Smooth muscle cell (in vitro differentiated cells): ENCODE results near the gene ANAPC10. TPM values are rescaled to one million over a fixed set of nuclear protein-coding genes. Genes with fewer than 3 reads are reported as not detected.

Experiments used
- DNase-seq: peaks from one replicate; lab custom pipeline; 2025; ENCODE audit not compliant: unreplicated experiment; lab: John Stamatoyannopoulos, UW
- H2AFZ ChIP-seq: fragments of 200-600 bp; sonication (generic); 2 replicates; pipeline ENCODE4 v1.6.0; 2016; ENCODE audit warnings: antibody characterized with exemption, low read depth, mild to moderate bottlenecking
- H3F3A ChIP-seq: fragments of 200-600 bp; sonication (generic); 2 replicates; pipeline ENCODE4 v1.6.0; 2017; ENCODE audit warnings: antibody characterized with exemption, low read depth
- H3K27ac ChIP-seq: fragments of 200-600 bp; sonication (generic); 2 replicates; pipeline ENCODE4 v1.5.1; 2016; ENCODE audit warnings: low read depth, mild to moderate bottlenecking
- H3K27me3 ChIP-seq: fragments of 200-600 bp; sonication (generic); 2 replicates; pipeline ENCODE4 v1.6.1; 2016; ENCODE audit warnings: low read depth, mild to moderate bottlenecking
- H3K36me3 ChIP-seq: fragments of 200-600 bp; sonication (generic); 2 replicates; pipeline ENCODE4 v1.5.1; 2016; ENCODE audit warnings: low read depth
- H3K4me1 ChIP-seq: fragments of 200-600 bp; sonication (generic); 2 replicates; pipeline ENCODE4 v1.5.1; 2016; ENCODE audit warnings: low read depth
- H3K4me2 ChIP-seq: fragments of 200-600 bp; sonication (generic); 2 replicates; pipeline ENCODE4 v1.6.0; 2016; ENCODE audit warnings: mild to moderate bottlenecking
- H3K4me3 ChIP-seq: fragments of 200-600 bp; sonication (generic); 2 replicates; pipeline ENCODE4 v1.5.1; 2016; ENCODE audit warnings: mild to moderate bottlenecking
- H3K79me2 ChIP-seq: fragments of 200-600 bp; sonication (generic); 2 replicates; pipeline ENCODE4 v1.6.0; 2016; ENCODE audit warnings: low read depth, mild to moderate bottlenecking
- H3K9ac ChIP-seq: fragments of 200-600 bp; sonication (generic); 2 replicates; pipeline ENCODE4 v1.6.0; 2016; ENCODE audit warnings: low read depth
- H3K9me3 ChIP-seq: fragments of 200-600 bp; sonication (generic); replicated peaks from 2 replicates; pipeline ENCODE4 v1.5.1; 2016; ENCODE audit warnings: low read depth
- H4K20me1 ChIP-seq: fragments of 200-600 bp; sonication (generic); 2 replicates; pipeline ENCODE4 v1.6.0; 2016; ENCODE audit warnings: low read depth
- CTCF ChIP-seq: fragments of 200-600 bp; sonication (generic); IDR thresholded peaks from 2 replicates; pipeline ENCODE4 v1.5.1; 2017; ENCODE audit warnings: borderline replicate concordance, mild to moderate bottlenecking, antibody characterized with exemption; ENCODE audit not compliant: insufficient read depth, poor library complexity, severe bottlenecking
- WGBS: methylation state at CpG from one replicate; pipeline ENCODE4 v1.1.7; 2016; ENCODE audit warnings: low lambda C conversion rate; 5-methylcytosine and 5-hydroxymethylcytosine counted together
- polyA plus RNA-seq: library from polyadenylated mRNA; unstranded; fragments of >200 nt; fragmentation: Nextera tagmentation; extraction: Ambion mirVana; gene quantifications from 2 replicates; pipeline ENCODE4 v1.2.1, GENCODE V29; 2016
- total RNA-seq: library from RNA; depleted of rRNA; stranded (reverse); fragments of >200 nt; gene quantifications from 2 replicates; pipeline ENCODE4 v1.2.3, GENCODE V29; 2014

Gene ANAPC10
- total and polyA plus RNA-seq, 2 experiments from 2014 or later = 28.0 to 66.2 TPM

- Histone ChIP-seq H3K27me3 (no peaks in the 10 kb centered on the region), H3F3A (no peaks in the 10 kb centered on the region), H3K36me3 (no peaks in the 10 kb centered on the region), H2AFZ (no peak overlapping the region), H3K4me1 (peaks cover 31% of the 10 kb centered on the region), H3K4me2 (no peak overlapping the region), H4K20me1 (peaks cover 5% of the 10 kb centered on the region), H3K9me3 (no peaks in the 10 kb centered on the region), H3K9ac (no peak overlapping the region), H3K27ac (no peak overlapping the region), H3K4me3 (no peak overlapping the region), H3K79me2 (peaks cover 20% of the 10 kb centered on the region)
- no peak for TF ChIP-seq CTCF
- WGBS = 78% methylated on average over 3 of the region's 3 CpGs
- no peak for DNase-seq
Measured at GRCh38 chr4:145043306-145043705, 54.7 kb downstream of the ANAPC10 start.

DNA sequence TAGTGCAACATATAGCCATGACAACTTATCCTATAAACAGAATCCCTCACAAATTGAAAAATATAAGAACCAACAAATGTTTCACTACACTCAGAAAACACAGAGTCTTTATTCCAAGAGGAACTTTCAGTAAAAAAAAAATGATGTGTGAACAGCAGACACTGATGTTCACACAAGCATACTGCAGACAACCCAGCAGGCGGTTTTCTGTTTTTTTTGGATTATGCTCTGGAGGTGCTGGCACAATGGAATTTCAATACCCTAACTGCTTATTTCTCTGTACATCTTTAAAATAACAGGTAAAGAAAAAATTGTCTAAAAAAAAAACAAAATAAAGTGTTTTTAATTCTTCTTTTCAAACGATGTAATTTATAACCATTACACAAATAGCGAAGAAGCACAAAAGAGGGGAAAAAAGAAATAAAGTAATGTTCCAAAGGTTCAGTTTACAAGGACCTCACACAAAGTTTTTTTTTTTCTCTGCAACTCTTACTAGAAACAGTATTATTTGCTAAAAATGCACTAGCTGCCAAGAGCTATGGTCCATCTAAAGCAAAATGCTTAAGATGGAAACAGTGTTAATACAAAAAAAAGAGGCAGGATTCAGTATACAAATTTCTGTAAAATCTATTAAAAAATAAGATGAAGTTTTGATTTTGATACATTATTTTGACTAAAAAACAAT lies 55.3 kb downstream of the ANAPC10 start:
- H3K79me2 ChIP-seq = peaks cover 20% of the 10 kb centered on the region
- H2AFZ ChIP-seq = no peak overlapping the region
- no peaks in the 10 kb centered on the region for H3K27me3 ChIP-seq
- H3K27ac ChIP-seq = no peak overlapping the region
- no peaks in the 10 kb centered on the region for H3K9me3 ChIP-seq
- H3K4me1 ChIP-seq = peaks cover 31% of the 10 kb centered on the region
- H4K20me1 ChIP-seq = peaks cover 5% of the 10 kb centered on the region
- no peak overlapping the region for H3K4me2 ChIP-seq
- WGBS = 78% methylated on average over 3 of the region's 3 CpGs
- no peaks in the 10 kb centered on the region for H3K36me3 ChIP-seq
- no peak for TF ChIP-seq CTCF
- no peak overlapping the region for H3K9ac ChIP-seq
- DNase-seq = no peak
- no peaks in the 10 kb centered on the region for H3F3A ChIP-seq
- no peak overlapping the region for H3K4me3 ChIP-seq

DNA sequence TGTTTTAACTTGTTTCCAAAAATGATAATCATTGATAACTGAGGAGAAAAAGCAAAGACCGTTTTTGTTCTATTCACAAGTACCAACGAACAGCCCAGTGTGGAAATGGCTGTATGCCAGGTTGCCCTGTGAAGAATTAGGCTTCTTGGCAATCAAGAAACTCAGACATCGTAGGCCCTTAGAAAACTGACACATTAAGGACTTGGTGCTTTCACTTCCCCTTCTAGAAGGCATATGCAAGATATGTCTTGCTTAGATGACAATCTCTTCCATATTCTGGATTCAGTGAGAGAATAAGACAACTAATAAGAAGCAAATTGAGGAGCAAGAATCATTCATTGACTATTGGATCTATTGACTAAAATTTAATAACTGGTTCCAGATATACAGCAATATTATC lies 56.6 kb downstream of the ANAPC10 start:
- no peaks in the 10 kb centered on the region for H3K27me3 ChIP-seq

More for the DNA sequence above, 56.6 kb downstream of the ANAPC10 start:
- Histone ChIP-seq H3K9ac (no peak overlapping the region), H3K4me1 (peaks cover 31% of the 10 kb centered on the region), H3F3A (no peaks in the 10 kb centered on the region), H3K4me2 (no peak overlapping the region), H3K4me3 (no peak overlapping the region), H4K20me1 (peaks cover 5% of the 10 kb centered on the region), H3K36me3 (no peaks in the 10 kb centered on the region), H3K27ac (no peak overlapping the region), H3K79me2 (peaks cover 20% of the 10 kb centered on the region), H3K9me3 (no peaks in the 10 kb centered on the region), H2AFZ (no peak overlapping the region)
- no peak for DNase-seq
- no peak for TF ChIP-seq CTCF
- 97% methylated on average over 3 of the region's 3 CpGs for WGBS
